Mesothelial cell of epicardium (in vitro differentiated cells): Measurements from ENCODE around the gene CSH2. TPM values are rescaled to one million over a fixed set of nuclear protein-coding genes. Genes with fewer than 3 reads are reported as not detected.
A peak's percentile ranks its signal among the peaks of the same experiment; 100 is the strongest.
"Not testable (repeated sequence)": the region's sequence is repeated elsewhere in the genome, so short reads cannot be mapped to it uniquely, and the experiment has no call there.

Experiments
- DNase-seq, 2 experiments: peaks; one replicate each; pipeline ENCODE4 v3.0.0; 2021; ENCODE audit warnings: low spot score in 2 of 2; ENCODE audit not compliant: unreplicated experiment in 2 of 2
- H3K27ac Mint-ChIP-seq: 2 replicates; pipeline ENCODE4 v1.8.0; 2021; ENCODE audit warnings: mixed read lengths
- H3K27me3 Mint-ChIP-seq: 2 replicates; pipeline ENCODE4 v1.8.0; 2021; ENCODE audit warnings: low read depth, mixed read lengths
- H3K36me3 Mint-ChIP-seq: 2 replicates; pipeline ENCODE4 v1.8.0; 2021; ENCODE audit warnings: mixed read lengths
- H3K4me1 Mint-ChIP-seq: 2 replicates; pipeline ENCODE4 v1.8.0; 2021; ENCODE audit warnings: mixed read lengths
- H3K4me3 Mint-ChIP-seq: 2 replicates; pipeline ENCODE4 v1.8.0; 2021; ENCODE audit warnings: mild to moderate bottlenecking, moderate library complexity, mixed read lengths
- H3K9me3 Mint-ChIP-seq: 2 replicates; pipeline ENCODE4 v1.8.0; 2021; ENCODE audit warnings: mixed read lengths
- CTCF ChIP-seq: fragments of 200-600 bp; sonication (generic); IDR thresholded peaks from one replicate; pipeline ENCODE4 v1.5.0; 2021; ENCODE audit warnings: antibody characterized with exemption; ENCODE audit not compliant: unreplicated experiment
- total RNA-seq: library from RNA; stranded (reverse); gene quantifications from 3 replicates; pipeline ENCODE4 v1.2.1, GENCODE V29; 2021

The CSH2 gene
- total RNA-seq, 1 donor from 2014 or later = not detected

GRCh38 chr17:63843910-63844677, 29.4 kb downstream of the CSH2 start:
- no peak for TF ChIP-seq CTCF
- Mint-ChIP-seq H3K27me3 (peaks cover 4% of the 10 kb centered on the region), H3K27ac (peak overlapping the region; percentile 88), H3K4me1 (peaks cover 29% of the 10 kb centered on the region), H3K9me3 (peaks cover 8% of the 10 kb centered on the region), H3K36me3 (peaks cover 2% of the 10 kb centered on the region), H3K4me3 (peak overlapping the region; percentile 74)
- DNase-seq = no peak

- Mint-ChIP-seq H3K4me1 (peaks cover 33% of the 10 kb centered on the region), H3K4me3 (peak overlapping the region; percentile 74), H3K27ac (peak overlapping the region; percentile 88)
- H3K9me3 Mint-ChIP-seq, DNase-seq, H3K36me3 Mint-ChIP-seq, H3K27me3 Mint-ChIP-seq: not testable (repeated sequence)
Observed at GRCh38 chr17:63843387-63843888, 30.0 kb downstream of the CSH2 start.

- peak; percentile 87 to 94 for DNase-seq
- H3K9me3 Mint-ChIP-seq = peaks cover under 1% of the 10 kb centered on the region
- peak within 1 kb of the TSS; percentile 95 for H3K27ac Mint-ChIP-seq
- TF ChIP-seq CTCF = no peak
- H3K4me3 Mint-ChIP-seq = peak within 1 kb of the TSS; percentile 96
- H3K27me3 Mint-ChIP-seq = peaks cover 2% of the 10 kb centered on the region
- H3K4me1 Mint-ChIP-seq = peaks cover 37% of the 10 kb centered on the region
- H3K36me3 Mint-ChIP-seq = no peaks in the 10 kb centered on the region
Observed at GRCh38 chr17:63842540-63843386, 30.7 kb downstream of the CSH2 start, which contains the start of gene SMARCD2. TSS of gene SMARCD2 (minus strand) at chr17:63842685. CDS start at chr17:63842674, 11 bp downstream.

- DNase-seq = peak in 1 of 2 experiments; percentile 68
- TF ChIP-seq CTCF = no peak
- Mint-ChIP-seq H3K4me1 (peaks cover 37% of the 10 kb centered on the region), H3K27ac (peak overlapping the region; percentile 95), H3K9me3 (no peaks in the 10 kb centered on the region), H3K4me3 (peak overlapping the region; percentile 96), H3K27me3 (peaks cover 2% of the 10 kb centered on the region), H3K36me3 (no peaks in the 10 kb centered on the region)
Observed at GRCh38 chr17:63842173-63842539, 31.3 kb downstream of the CSH2 start.

- H3K4me3 Mint-ChIP-seq = peak overlapping the region; percentile 96
- H3K4me1 Mint-ChIP-seq = peaks cover 37% of the 10 kb centered on the region
- peaks cover 2% of the 10 kb centered on the region for H3K27me3 Mint-ChIP-seq
- TF ChIP-seq CTCF = no peak
- H3K27ac Mint-ChIP-seq = peak overlapping the region; percentile 95
- peak in 1 of 2 experiments; percentile 55 for DNase-seq
- H3K36me3 Mint-ChIP-seq = no peaks in the 10 kb centered on the region
- no peaks in the 10 kb centered on the region for H3K9me3 Mint-ChIP-seq
Observed at GRCh38 chr17:63841350-63842172, 31.9 kb downstream of the CSH2 start.
